D341Med (cell line): ENCODE data around the gene RAD23B.

Source experiments
- DNase-seq: peaks from one replicate; pipeline ENCODE4 v3.0.0; 2012; ENCODE audit warnings: low spot score

The RAD23B gene

DNA sequence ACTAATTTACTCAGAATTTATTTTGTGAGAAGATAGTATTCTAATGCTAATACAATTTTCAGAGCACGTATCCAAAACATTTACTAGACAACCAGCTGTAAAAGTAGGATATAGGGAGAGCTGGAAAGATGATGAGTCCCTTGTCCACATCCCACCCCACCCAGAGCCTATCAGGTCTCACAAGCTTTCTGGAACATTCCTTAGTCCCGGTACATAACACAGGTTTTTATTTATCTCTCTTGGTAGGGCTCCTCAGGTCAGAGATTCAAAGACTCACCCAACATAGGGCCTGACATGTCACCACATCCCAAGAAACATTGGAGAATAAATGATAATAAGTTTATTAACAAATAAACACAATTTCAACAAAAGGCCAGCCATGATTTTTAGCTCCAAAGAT is 13.8 kb upstream of the RAD23B start:
- no peak for DNase-seq

- DNase-seq, result no peak
These were observed 13.4 kb upstream of the RAD23B start for GRCh38 chr9:107269681-107270080.

DNA sequence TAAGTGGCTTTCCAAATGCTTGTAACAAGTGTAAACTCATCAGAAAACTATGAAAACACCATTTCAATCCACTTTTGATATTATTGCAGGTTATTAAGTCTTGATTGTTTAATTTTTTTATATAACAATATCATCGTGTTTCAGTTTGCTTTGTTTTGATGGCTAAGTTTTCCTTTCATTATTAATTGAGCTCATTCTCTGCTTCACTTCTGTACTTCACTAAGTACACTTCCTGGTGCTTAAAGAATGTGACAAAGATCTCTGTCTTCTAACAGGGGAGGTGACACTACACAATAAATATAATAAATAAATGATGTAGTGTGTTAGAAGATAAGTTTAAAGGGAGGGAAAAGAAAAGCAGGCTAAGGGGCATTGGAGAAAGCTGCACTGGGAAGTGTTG is 13.0 kb upstream of the RAD23B start:
- DNase-seq, result no peak

DNA sequence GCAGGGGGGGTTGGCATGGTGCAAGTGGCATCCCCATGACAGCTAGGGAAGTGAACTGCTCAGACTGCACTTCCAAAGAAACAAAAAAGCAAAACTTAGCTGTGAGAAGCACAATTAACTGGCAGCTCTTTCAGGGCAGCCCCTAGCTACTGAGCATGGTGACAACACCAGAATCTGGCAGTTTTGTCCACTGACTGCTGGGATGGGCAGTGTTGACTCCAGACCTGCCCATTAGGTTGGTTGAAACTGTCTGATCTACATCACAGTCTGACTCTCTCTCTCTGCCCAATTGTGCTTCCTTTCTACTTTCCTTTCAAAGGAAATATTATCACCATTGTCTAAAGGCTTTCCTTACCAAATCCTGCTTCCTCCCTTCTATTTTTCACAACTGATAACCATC is 12.5 kb upstream of the RAD23B start:
- DNase-seq, result no peak

DNA sequence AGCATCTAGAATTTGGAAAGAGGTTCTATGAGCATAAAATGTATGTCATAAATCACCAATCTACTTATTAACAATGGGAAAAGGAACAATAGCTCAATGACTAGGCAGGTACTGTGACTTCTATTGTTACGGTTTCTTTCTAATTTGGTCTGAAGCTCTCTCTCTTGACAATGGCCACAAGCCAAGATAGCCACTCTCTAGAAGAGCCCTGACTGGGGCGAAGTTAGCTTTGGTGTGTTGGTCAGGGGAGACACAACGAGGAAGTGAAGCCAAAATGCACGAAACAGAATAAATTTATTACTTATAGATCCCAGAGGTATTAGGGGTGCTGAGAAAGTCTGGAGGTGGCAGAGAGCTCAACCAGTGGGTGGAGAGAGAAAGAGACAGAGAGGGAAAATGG is 9.4 kb upstream of the RAD23B start:
- DNase-seq, result no peak

DNA sequence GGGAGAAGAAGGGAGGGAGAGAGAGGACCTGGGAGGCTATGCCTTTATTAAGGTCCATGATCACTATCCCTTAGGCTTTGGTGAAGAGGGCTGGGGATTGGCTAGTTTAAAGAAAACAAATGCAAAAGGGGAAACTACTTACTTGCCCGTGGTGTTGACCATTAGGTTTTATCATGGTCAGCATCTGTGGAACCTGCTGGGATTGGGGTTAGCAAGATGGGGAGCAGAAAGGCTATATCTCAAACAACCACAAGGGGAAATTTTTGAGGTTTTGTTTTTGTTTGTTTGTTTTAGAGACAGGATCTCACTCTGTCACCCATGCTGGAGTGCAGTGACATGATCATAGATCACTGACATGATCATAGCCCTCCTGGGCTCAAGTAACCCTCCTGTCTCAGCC is 9.0 kb upstream of the RAD23B start:
- no peak for DNase-seq

DNA sequence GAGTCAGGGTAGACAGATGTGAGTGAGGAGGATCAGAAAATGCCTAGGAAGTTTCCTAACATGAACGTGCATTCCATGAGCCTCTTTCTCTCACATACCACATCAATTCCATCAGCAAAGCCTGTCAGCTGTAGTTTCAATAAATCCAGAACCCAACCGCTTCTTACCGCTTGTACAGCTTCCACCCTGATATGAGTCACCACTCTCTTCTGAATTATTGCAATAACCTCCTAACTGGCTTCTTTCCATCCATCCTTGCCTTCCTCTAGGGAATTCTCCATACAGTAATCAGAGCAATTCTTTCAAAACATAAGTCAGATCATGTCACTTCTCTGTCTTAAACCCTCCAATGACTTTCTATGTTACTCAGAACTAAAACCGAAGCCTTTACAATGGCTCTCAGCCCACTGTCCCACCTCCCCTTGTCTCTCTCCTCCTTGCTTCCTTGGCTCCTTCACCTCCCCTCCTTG is 8.1 kb upstream of the RAD23B start:
- DNase-seq, result no peak

GRCh38 chr9:107275530-107275929 is 7.5 kb upstream of the RAD23B start:
- DNase-seq, result no peak

DNA sequence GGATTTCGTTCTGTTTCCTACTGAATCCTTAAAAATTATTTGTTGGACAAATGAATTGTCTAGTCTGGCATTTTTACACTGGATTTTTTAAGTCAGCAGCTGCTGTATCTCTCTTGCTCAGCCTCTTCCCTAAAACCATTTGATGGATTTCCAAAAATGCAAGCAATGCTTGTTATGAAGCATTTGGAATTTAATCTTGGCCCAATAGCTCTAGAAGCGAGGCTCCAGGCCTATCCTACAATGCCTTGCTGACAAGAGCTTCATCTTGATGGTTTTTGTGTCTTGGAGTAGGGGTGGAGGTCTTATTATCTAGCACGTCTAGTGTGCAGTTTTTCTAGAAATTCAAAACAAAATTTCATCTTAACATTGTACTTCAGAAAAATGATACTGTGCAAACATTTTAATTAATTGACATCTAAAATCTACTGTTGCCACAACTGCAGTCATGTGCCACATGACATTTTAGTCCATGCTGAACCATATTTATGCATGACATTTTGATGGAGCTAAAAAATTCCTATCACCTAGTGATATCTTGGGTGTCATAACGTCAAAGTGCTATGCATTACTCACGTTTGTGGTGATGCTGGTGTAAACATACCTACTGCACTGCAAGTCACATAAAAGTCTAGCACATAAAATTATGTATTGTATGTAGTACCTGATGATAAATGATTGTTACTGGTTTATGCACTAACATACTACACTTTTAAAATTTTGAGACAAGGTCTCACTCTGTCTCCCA is 5.9 kb upstream of the RAD23B start:
- DNase-seq, result no peak

- DNase-seq, result no peak
These were observed 5.3 kb upstream of the RAD23B start for GRCh38 chr9:107277801-107278200.

- no peak for DNase-seq
These were observed 4.0 kb upstream of the RAD23B start for GRCh38 chr9:107279086-107279485.

GRCh38 chr9:107280543-107280942 is 2.5 kb upstream of the RAD23B start:
- DNase-seq, result no peak

DNA sequence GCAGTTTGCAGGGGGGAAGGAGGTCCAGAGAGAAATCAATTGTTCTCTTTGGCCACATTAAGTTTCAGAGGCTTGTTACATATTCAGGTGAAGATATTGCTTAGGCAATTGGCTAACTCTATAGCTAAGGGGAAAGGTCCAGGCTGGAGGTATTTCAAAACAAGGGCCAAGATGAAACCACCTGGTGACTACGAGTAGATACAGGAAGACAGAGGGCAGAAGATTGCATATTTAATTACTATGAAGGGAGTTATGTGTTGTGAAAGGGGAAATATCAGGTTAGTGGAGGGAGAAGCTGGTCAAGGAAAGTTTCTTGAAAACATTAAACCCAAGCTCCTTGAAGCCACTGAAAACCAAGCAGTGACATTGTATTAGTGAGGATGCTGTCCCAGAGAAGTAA is 1.9 kb upstream of the RAD23B start:
- DNase-seq, result no peak

GRCh38 chr9:107281922-107282667 is 984 bp upstream of the RAD23B start:
- peak; percentile 29 for DNase-seq

GRCh38 chr9:107283623-107284616 is 841 bp downstream of the RAD23B start:
- peak; percentile 68 for DNase-seq

GRCh38 chr9:107284636-107285035 is 1.6 kb downstream of the RAD23B start:
- no peak for DNase-seq

GRCh38 chr9:107285286-107285685 is 2.2 kb downstream of the RAD23B start:
- DNase-seq, result no peak

- no peak for DNase-seq
These were observed 3.0 kb downstream of the RAD23B start for GRCh38 chr9:107286057-107286456.

GRCh38 chr9:107288701-107289100 is 5.6 kb downstream of the RAD23B start:
- no peak for DNase-seq

GRCh38 chr9:107290619-107291018 is 7.5 kb downstream of the RAD23B start:
- DNase-seq, result no peak

- no peak for DNase-seq
These were observed 9.9 kb downstream of the RAD23B start for GRCh38 chr9:107292821-107293542.
